ENCODE results near the gene PDE9A.

GRCh38 chr21:42771503-42771805 is 118.0 kb downstream of the PDE9A start:
- TF ChIP-seq CTCF (IDR thresholded peaks at IDR 0.05), result no peak
- no peak for TF ChIP-seq ZSCAN18 (CRISPR knock-in tag; IDR thresholded peaks at IDR 0.05)
- no peak for TF ChIP-seq ARID4B (CRISPR knock-in tag; IDR thresholded peaks at IDR 0.05; ENCODE audit: borderline replicate concordance)

Measured in WTC11 (cell line).